AG10803 (cell line): ENCODE results near the gene FKBP1A.

Source experiments
- DNase-seq: peaks from one replicate; pipeline ENCODE4 v3.0.0; 2010; ENCODE audit warnings: low read depth
- H3K4me3 ChIP-seq: 2 replicates; pipeline ENCODE4 v1.5.1; 2011; ENCODE audit warnings: mild to moderate bottlenecking, low read length, control low read depth
- TF ChIP-seq, protein P1 (sequence below): conservative IDR thresholded peaks from 2 replicates; pipeline ENCODE4 v1.5.1; 2011; ENCODE audit warnings: mild to moderate bottlenecking, low read length, control low read depth, inconsistent platforms

The FKBP1A gene

DNA sequence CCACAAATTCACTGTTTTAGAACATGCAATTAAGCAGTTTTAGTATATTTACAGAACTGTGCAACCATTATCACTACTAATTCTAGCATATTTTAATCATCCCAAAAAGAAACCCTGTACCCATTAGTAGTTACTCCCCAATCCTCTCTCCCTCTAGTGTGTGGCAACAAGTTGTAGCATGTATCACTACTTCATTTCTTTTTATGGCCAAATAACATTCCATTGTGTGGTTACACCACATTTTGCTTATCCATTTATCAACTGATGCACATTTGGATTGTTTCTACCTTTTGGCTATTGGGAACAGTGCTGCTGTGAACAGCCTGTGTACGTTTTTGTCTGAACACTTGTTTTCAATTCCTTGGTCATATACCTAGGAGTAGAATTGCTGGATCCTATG lies 31.5 kb upstream of the FKBP1A start:
- no peak overlapping the region for H3K4me3 ChIP-seq
- TF ChIP-seq, protein P1, sequence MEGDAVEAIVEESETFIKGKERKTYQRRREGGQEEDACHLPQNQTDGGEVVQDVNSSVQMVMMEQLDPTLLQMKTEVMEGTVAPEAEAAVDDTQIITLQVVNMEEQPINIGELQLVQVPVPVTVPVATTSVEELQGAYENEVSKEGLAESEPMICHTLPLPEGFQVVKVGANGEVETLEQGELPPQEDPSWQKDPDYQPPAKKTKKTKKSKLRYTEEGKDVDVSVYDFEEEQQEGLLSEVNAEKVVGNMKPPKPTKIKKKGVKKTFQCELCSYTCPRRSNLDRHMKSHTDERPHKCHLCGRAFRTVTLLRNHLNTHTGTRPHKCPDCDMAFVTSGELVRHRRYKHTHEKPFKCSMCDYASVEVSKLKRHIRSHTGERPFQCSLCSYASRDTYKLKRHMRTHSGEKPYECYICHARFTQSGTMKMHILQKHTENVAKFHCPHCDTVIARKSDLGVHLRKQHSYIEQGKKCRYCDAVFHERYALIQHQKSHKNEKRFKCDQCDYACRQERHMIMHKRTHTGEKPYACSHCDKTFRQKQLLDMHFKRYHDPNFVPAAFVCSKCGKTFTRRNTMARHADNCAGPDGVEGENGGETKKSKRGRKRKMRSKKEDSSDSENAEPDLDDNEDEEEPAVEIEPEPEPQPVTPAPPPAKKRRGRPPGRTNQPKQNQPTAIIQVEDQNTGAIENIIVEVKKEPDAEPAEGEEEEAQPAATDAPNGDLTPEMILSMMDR = no peak
- DNase-seq = peak; percentile 36

DNA sequence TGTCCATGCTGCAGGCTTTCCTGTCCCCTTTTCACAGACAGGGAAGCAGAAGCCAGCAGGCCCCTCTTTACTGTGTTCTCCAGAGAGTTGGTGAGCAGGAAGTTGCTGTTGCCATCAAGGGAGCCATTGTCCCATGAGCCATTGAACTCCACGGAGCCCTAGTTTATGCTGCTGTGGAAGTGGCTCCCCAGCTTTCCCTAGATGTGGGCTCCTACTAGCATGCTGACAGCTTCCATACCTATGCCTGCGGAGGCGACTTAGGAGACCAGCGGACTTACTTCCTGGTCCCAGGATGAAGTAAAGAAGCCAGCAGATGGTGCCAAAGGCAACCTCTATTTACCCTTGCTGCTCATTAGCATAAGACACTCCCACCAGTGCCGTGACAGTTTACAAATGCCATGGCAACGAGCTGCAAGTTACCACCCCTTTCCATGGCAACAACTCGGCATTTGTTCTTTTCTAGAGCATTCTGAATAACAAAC lies 30.8 kb upstream of the FKBP1A start:
- H3K4me3 ChIP-seq = no peak overlapping the region
- TF ChIP-seq, protein P1 = no peak
- peak; percentile 53 for DNase-seq

DNA sequence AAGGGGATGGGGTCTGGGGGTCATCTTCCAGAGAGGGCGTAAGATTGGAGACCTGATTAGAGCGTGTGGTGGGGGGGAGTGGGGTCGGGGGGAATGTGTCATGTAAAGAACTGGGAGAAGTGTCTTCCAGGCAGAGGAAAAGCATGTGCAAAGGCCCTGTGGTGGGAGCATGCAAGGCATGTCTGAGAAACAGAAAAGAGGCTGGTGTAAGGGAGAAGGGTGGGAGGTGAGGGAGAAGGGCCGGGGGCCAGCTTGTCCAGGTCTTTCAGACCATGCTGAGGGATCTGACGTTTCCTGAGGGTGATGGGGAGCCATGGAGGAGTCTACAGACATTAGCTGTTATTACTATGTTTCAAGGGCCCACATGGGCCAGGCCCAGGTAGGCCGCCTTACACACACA lies 30.4 kb upstream of the FKBP1A start:
- TF ChIP-seq, protein P1 = no peak
- no peak overlapping the region for H3K4me3 ChIP-seq
- no peak for DNase-seq

DNA sequence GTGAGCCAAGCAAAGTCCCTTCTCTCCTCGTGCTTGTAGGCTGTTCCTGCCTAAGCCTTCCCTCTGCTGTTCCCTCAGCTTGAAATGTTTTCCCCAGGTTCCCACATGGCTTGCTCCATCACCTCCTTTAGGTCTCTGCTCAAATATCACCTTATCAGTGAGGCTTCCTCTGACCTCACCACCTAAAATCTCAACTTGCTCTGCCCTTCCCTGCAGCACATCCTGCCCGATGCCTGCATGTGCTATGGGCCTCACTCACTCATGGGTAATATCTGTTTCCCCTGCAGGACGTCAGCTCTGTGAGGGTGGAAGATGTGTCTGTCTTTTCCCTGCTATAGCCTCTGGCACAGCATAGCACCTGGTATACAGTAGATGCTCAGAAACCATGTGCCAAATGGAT lies 29.9 kb upstream of the FKBP1A start:
- TF ChIP-seq, protein P1 = no peak
- no peak for DNase-seq
- H3K4me3 ChIP-seq = no peak overlapping the region

DNA sequence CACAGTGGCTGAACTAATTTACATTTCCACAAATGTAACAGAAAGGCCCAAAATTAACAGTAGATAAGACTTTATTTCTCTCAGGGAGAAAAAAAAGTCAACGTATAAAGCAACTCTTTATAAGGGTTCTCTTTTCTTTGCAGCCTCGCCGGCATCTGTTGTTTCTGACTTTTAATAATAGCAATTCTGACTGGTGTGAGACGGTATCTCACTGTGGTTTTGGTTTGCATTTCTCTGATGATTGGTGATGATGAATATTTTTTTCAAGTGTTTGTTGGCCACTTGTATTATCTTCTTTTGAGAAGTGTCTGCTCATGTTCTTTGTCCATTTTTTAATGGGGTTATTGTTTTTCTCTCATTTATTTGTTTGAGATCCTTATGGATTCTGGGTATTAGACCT lies 27.2 kb upstream of the FKBP1A start:
- H3K4me3 ChIP-seq = no peak overlapping the region
- TF ChIP-seq, protein P1 = no peak
- DNase-seq = no peak

DNA sequence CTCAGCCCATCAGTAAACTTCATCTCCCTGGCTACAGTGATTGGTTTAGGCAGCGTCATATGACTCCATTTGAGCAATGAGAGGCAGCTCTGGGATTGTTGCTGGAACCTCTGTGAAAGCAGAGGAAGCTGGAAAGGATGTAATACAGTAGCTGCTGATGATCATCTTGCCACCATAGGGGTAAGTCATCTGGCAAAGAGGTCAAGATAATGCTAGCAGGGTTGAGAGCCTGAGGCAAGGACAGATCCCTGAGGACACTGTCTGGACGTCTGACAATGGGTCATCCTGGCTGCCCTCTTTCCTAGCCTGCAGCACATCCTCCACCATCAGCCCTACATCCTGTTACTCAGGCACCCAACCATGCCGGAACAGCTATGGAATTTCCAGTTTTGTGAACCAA lies 25.5 kb upstream of the FKBP1A start:
- DNase-seq = peak; percentile 52
- no peak overlapping the region for H3K4me3 ChIP-seq
- TF ChIP-seq, protein P1 = no peak

DNA sequence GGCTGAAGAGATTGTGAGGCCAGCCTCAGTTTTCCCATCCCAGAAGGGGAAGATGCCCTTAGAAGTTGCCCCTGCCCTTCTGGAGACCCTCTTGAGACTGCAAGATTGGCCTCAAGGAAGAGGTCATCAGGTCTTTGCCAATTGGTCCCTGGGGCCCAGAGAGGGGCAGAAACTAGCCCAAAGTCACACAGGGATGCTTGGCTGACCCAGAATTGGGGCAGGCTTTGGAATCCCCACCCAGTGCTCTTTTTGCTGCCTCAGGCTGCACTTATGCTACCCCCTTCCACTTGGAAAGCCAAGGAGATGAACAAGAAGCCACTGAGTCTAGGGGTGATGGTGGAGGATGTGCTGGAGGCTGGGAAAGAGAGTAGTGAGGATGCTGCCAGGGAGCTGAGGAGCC lies 24.9 kb upstream of the FKBP1A start:
- TF ChIP-seq, protein P1 = no peak
- no peak for DNase-seq
- H3K4me3 ChIP-seq = no peak overlapping the region
